ENCODE measurements around the gene GALK1. TPM values are rescaled to one million over a fixed set of nuclear protein-coding genes. Genes with fewer than 3 reads are reported as not detected.

The GALK1 gene
- total and polyA plus RNA-seq, 9 of the 15 experiments (the other 6 are each of a cell fraction or from before 2014, with no cell fraction given) = 0.45 to 51.6 (median 17.4) TPM

DNA sequence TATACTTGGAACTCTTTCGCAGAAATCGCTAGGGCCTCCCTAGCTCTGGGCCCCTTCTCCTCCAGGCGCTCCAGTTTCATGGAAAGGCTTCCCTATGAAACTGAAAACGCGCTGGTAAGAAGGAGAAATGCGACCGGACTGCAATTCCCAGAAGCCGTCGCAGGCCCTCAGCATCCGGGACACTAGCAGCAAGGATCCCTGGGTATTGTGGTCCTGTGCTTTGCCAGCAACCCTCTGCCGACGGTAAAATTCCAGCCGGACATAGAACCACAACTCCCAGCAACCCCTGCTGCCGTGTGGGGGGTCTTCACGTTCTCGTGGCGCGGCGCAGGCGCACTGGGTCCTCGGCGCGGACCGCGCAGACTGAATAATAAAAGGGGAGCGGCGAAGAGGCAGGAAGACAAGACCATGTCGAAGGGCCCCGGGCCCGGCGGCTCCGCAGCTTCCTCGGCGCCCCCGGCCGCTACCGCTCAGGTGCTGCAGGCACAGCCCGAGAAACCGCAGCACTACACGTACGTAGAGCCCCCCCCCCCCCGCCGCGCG is 19.6 kb upstream of the GALK1 start, which contains the start of gene UNK (continued):
- TF ChIP-seq, protein P1, sequence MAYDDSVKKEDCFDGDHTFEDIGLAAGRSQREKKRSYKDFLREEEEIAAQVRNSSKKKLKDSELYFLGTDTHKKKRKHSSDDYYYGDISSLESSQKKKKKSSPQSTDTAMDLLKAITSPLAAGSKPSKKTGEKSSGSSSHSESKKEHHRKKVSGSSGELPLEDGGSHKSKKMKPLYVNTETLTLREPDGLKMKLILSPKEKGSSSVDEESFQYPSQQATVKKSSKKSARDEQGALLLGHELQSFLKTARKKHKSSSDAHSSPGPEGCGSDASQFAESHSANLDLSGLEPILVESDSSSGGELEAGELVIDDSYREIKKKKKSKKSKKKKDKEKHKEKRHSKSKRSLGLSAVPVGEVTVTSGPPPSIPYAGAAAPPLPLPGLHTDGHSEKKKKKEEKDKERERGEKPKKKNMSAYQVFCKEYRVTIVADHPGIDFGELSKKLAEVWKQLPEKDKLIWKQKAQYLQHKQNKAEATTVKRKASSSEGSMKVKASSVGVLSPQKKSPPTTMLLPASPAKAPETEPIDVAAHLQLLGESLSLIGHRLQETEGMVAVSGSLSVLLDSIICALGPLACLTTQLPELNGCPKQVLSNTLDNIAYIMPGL (CRISPR knock-in tag; IDR thresholded peaks at IDR 0.05) = no peak
- TF ChIP-seq GABPB1 (CRISPR knock-in tag; IDR thresholded peaks at IDR 0.05) (no peak; the same call in 1 of the 2 replicates), PRPF4 (IDR thresholded peaks at IDR 0.05; ENCODE audit: insufficient read depth, low read depth, low read length, poor library complexity, severe bottlenecking) (no peak), SRF (CRISPR knock-in tag; IDR thresholded peaks at IDR 0.05) (no peak), GTF2A2 (tag; IDR thresholded peaks at IDR 0.05) (no peak), ZNF311 (CRISPR knock-in tag; IDR thresholded peaks at IDR 0.05) (peak; percentile 94), MBD2 (IDR thresholded peaks at IDR 0.05; ENCODE audit: borderline replicate concordance, low read depth) (peak; percentile 97), SMAD4 (CRISPR knock-in tag; conservative IDR thresholded peaks at IDR 0.05) (no peak), STAT5B (CRISPR knock-in tag; IDR thresholded peaks at IDR 0.05) (no peak), CREM (IDR thresholded peaks at IDR 0.05; ENCODE audit: low read depth) (peak; percentile 85; the same call in 1 of the 2 replicates), ZNF77 (CRISPR knock-in tag; IDR thresholded peaks at IDR 0.05) (no peak), CREB3L1 (IDR thresholded peaks at IDR 0.05; ENCODE audit: borderline replicate concordance, low read depth) (peak; percentile 98), TEAD2 (tag; IDR thresholded peaks at IDR 0.05) (peak; percentile 83), CHCHD3 (CRISPR knock-in tag; IDR thresholded peaks at IDR 0.05) (no peak), TRIM24 (IDR thresholded peaks at IDR 0.05) (no peak), IFI16 (CRISPR knock-in tag; IDR thresholded peaks at IDR 0.05) (no peak), TEAD4 (IDR thresholded peaks at IDR 0.05; ENCODE audit: low read length) (peak; percentile 57), TEAD4 (CRISPR knock-in tag; IDR thresholded peaks at IDR 0.05; ENCODE audit: borderline replicate concordance) (peak; percentile 65; the same call in 1 of the 2 replicates), NR4A1 (CRISPR knock-in tag; IDR thresholded peaks at IDR 0.05) (no peak), NR4A1 (tag; IDR thresholded peaks at IDR 0.05) (no peak; the same call in 1 of the 2 replicates)
- TF ChIP-seq, protein P2, sequence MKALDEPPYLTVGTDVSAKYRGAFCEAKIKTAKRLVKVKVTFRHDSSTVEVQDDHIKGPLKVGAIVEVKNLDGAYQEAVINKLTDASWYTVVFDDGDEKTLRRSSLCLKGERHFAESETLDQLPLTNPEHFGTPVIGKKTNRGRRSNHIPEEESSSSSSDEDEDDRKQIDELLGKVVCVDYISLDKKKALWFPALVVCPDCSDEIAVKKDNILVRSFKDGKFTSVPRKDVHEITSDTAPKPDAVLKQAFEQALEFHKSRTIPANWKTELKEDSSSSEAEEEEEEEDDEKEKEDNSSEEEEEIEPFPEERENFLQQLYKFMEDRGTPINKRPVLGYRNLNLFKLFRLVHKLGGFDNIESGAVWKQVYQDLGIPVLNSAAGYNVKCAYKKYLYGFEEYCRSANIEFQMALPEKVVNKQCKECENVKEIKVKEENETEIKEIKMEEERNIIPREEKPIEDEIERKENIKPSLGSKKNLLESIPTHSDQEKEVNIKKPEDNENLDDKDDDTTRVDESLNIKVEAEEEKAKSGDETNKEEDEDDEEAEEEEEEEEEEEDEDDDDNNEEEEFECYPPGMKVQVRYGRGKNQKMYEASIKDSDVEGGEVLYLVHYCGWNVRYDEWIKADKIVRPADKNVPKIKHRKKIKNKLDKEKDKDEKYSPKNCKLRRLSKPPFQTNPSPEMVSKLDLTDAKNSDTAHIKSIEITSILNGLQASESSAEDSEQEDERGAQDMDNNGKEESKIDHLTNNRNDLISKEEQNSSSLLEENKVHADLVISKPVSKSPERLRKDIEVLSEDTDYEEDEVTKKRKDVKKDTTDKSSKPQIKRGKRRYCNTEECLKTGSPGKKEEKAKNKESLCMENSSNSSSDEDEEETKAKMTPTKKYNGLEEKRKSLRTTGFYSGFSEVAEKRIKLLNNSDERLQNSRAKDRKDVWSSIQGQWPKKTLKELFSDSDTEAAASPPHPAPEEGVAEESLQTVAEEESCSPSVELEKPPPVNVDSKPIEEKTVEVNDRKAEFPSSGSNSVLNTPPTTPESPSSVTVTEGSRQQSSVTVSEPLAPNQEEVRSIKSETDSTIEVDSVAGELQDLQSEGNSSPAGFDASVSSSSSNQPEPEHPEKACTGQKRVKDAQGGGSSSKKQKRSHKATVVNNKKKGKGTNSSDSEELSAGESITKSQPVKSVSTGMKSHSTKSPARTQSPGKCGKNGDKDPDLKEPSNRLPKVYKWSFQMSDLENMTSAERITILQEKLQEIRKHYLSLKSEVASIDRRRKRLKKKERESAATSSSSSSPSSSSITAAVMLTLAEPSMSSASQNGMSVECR (CRISPR knock-in tag; IDR thresholded peaks at IDR 0.05) = no peak

Data from K562 (cell line).